ENCODE measurements around the gene CTNNA2.

GRCh38 chr2:80128080-80128479 lies 615.2 kb downstream of the CTNNA2 start:
- TF ChIP-seq CTCF (IDR thresholded peaks at IDR 0.05) (no peak), POLR2A (IDR thresholded peaks at IDR 0.05) (no peak)
